Panc1 (cell line): ENCODE results near the gene CEL.

Source experiments
- CTCF ChIP-seq: fragments of 450-650 bp; IDR thresholded peaks from 2 replicates; pipeline ENCODE4 v1.5.1; 2017; ENCODE audit warnings: mild to moderate bottlenecking
- POLR2AphosphoS5 ChIP-seq: IDR thresholded peaks from 2 replicates; pipeline ENCODE4 v1.6.1; 2012; ENCODE audit warnings: mild to moderate bottlenecking, low read depth, low read length, moderate library complexity
- REST ChIP-seq, 2 experiments: IDR thresholded peaks; 2 replicates each; pipeline ENCODE4 v1.6.1; 2011 to 2012; ENCODE audit warnings: low read depth in 2 of 2, control low read depth in 1 of 2, low read length in 1 of 2, mild to moderate bottlenecking in 1 of 2, moderate library complexity in 1 of 2; ENCODE audit not compliant: insufficient read depth in 1 of 2
- SIN3A ChIP-seq: IDR thresholded peaks from 2 replicates; pipeline ENCODE4 v1.6.1; 2012; ENCODE audit warnings: low read depth, mild to moderate bottlenecking, low read length, moderate library complexity, borderline replicate concordance; ENCODE audit not compliant: insufficient read depth
- TCF7L2 ChIP-seq: IDR thresholded peaks from 2 replicates; pipeline ENCODE4 v1.6.1; 2011; ENCODE audit warnings: mild to moderate bottlenecking, low read depth, low read length, inconsistent platforms

- no peak for TF ChIP-seq CTCF
- no peak for TF ChIP-seq POLR2AphosphoS5
- no peak for TF ChIP-seq REST (IDR thresholded peaks at IDR 0.05; ENCODE audit: insufficient read depth in 1 of 2, low read depth in 2 of 2, low read length in 1 of 2)
- TF ChIP-seq TCF7L2, result no peak
- no peak for TF ChIP-seq SIN3A
Measured at GRCh38 chr9:133023117-133023890, 38.5 kb upstream of the CEL start.
